ENCODE measurements around the gene BAIAP2.

BAIAP2 gene

DNA sequence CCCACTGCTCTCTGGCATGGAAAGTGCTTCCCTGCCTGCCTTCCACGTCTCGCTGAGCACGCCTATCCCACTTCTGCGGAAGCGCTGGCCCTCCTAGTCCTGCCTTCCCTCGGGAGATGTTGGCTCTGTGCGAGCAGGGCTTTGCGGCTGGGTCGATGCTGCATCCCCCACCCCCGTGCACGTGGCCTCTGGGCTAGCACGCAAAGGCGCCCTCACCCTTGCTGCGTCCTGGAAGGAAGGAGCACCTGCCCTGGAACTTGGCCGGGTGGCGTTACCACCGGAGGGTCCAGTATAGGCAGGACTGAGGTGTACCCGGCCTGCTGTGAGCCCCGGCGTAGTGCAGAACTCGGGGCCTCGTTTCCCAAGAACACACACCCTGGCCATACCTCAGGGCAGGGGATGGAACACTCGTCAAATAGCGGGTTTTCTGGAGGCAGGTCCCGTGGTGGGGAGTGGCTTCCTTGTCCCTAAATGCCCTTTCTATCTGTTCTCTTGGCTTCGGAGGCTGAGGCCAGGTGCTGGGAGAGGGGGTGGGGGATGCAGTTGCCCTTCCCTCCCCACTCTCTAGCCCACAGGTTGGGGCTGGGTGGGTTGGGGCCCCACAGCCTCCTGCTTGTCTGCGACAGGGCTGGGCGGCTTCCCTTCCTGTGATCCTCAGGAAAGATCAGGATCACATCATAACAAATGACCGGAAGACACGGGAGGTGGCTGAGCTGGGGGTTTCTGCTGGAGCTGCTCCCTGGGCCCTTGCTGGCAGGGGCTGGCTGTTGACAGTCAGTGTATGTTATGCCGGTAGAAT is 17.4 kb downstream of the BAIAP2 start:
- Histone ChIP-seq H4K20me1 (peaks cover 50% of the 10 kb centered on the region), H3K4me2 (peak overlapping the region; percentile 95), H3K27me3 (peaks cover 76% of the 10 kb centered on the region), H3K9me3 (no peaks in the 10 kb centered on the region), H3K27ac (no peak overlapping the region), H3K36me3 (no peaks in the 10 kb centered on the region), H3K4me1 (peaks cover 92% of the 10 kb centered on the region), H3K4me3 (no peak overlapping the region), H3K9ac (no peak overlapping the region)
- TF ChIP-seq Cebpa-rat (IDR thresholded peaks at IDR 0.05) = no peak

DNA sequence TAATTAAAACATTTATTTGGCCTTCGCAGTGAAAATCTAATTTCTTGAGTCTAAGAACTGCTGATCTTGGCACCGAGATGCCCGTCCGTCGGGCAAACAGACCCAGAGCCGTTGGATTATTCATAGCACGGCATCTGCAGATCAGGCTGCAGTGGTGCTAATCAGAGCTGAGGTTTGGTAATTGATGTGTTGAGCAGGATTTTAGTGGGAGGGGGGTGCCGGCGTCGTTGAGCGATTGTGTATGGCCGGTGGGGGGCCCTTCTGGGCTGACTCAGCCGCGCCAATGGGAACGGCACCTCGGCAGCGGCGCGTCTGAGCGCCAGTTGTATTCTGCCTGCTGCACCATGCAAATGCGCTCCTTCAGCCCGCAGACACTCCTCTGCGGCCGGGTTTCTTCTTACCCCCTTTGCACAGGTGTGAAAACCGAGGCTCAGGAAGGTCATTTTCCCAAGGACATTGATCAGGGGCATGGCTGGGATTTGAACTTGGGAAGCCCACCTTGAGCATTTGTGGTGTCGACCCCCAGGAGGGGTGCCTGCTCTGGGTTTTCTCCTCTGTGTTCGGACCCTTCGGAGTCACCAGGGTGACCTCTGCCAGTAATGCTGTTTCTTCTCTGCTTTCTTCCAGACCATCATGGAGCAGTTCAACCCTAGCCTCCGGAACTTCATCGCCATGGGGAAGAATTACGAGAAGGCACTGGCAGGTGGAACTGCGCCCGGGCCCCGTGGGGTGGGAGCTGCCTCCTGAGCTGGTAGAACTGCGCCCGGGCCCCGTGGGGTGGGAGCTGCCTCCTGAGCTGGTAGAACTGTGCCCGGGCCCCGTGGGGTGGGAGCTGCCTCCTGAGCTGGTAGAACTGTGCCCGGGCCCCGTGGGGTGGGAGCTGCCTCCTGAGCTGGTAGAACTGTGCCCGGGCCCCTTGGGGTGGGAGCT is 18.4 kb downstream of the BAIAP2 start:
- no peak for TF ChIP-seq Cebpa-rat (IDR thresholded peaks at IDR 0.05)
- no peaks in the 10 kb centered on the region for H3K9me3 ChIP-seq
- no peaks in the 10 kb centered on the region for H3K36me3 ChIP-seq
- peaks cover 49% of the 10 kb centered on the region for H4K20me1 ChIP-seq
- peaks cover 75% of the 10 kb centered on the region for H3K27me3 ChIP-seq
- no peak overlapping the region for H3K9ac ChIP-seq
- peaks cover 85% of the 10 kb centered on the region for H3K4me1 ChIP-seq
- H3K27ac ChIP-seq = no peak overlapping the region
- H3K4me2 ChIP-seq = peak overlapping the region; percentile 95
- H3K4me3 ChIP-seq = no peak overlapping the region

DNA sequence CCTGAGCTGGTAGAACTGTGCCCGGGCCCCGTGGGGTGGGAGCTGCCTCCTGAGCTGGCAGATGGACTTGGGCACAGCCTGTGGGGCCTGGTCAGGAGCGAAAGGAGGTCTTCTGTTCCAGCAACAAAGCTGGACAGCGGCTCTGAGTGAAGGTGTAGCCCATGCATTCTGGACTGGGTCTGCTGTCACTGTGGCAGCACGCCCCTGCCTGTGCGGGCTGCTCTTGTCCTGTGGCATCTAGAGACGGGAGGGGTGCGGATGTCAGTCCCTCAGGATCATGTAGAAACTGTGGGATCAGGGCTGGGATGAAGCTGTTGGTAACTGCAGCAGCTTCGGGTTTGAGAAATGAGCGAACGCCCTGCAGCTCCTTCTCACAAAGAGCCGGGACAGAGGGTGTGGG is 19.4 kb downstream of the BAIAP2 start:
- H3K4me1 ChIP-seq = peaks cover 75% of the 10 kb centered on the region
- no peak for TF ChIP-seq Cebpa-rat (IDR thresholded peaks at IDR 0.05)
- peak overlapping the region; percentile 63; the same call in 1 of the 2 replicates for H3K4me2 ChIP-seq
- peaks cover 75% of the 10 kb centered on the region for H3K27me3 ChIP-seq
- H3K27ac ChIP-seq = no peak overlapping the region
- H3K9ac ChIP-seq = no peak overlapping the region
- no peaks in the 10 kb centered on the region for H3K36me3 ChIP-seq
- peaks cover 39% of the 10 kb centered on the region for H4K20me1 ChIP-seq
- no peaks in the 10 kb centered on the region for H3K9me3 ChIP-seq
- no peak overlapping the region for H3K4me3 ChIP-seq

DNA sequence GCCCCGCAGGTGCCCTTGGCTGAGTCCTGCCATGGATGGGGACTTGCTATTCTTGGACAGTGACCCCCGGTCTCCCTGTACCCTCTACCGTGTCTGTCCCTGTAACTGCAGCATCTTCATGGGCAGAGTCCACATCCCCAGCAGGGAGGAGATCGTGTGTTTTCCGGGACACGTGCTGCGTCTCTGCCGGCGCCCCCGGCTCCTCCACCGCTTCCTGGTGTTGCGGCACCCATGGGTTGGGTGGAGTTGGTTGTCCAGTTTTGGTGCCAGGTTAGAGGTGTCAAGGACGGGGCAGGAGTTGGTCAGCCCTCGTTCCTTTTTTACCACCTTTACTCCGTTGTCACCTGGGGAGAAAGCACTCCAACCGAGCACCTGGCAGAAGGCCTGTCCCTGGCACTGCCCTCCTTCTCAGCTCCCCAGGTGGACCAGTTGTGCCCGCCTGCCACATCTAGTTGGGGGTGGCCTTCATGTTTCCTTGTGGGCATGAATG is 20.0 kb downstream of the BAIAP2 start:
- no peak overlapping the region for H3K9ac ChIP-seq
- peaks cover 34% of the 10 kb centered on the region for H4K20me1 ChIP-seq
- peaks cover 74% of the 10 kb centered on the region for H3K4me1 ChIP-seq
- no peak overlapping the region for H3K27ac ChIP-seq
- TF ChIP-seq Cebpa-rat (IDR thresholded peaks at IDR 0.05) = no peak
- no peaks in the 10 kb centered on the region for H3K9me3 ChIP-seq
- H3K4me3 ChIP-seq = no peak overlapping the region
- peak overlapping the region; percentile 63 for H3K4me2 ChIP-seq
- no peaks in the 10 kb centered on the region for H3K36me3 ChIP-seq
- H3K27me3 ChIP-seq = peaks cover 76% of the 10 kb centered on the region

DNA sequence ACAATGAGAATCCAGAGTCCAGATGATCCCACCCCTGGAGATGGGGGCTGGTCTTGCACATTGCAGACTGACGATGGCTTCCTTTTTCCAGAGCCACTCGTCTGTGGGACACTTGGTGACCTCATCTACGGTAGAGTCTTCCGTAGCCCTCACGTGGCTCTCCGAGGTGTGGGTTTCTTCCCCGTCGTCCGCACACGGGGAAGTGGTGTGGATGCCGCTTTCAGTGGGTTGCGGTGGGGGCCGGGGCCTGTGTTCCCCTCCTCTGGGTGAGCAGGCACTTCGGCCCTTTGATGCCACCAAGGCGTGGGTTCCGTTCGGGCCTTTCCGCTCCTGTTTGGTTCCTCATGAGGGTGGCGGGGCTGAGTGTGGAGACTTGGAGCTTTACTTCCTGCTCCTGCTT is 21.4 kb downstream of the BAIAP2 start:
- Histone ChIP-seq H3K9me3 (no peaks in the 10 kb centered on the region), H3K4me1 (peaks cover 74% of the 10 kb centered on the region), H3K9ac (no peak overlapping the region), H3K4me3 (no peak overlapping the region), H4K20me1 (peaks cover 37% of the 10 kb centered on the region; the same call in 1 of the 2 replicates), H3K36me3 (no peaks in the 10 kb centered on the region), H3K4me2 (no peak overlapping the region), H3K27me3 (peaks cover 76% of the 10 kb centered on the region), H3K27ac (no peak overlapping the region)
- no peak for TF ChIP-seq Cebpa-rat (IDR thresholded peaks at IDR 0.05)

DNA sequence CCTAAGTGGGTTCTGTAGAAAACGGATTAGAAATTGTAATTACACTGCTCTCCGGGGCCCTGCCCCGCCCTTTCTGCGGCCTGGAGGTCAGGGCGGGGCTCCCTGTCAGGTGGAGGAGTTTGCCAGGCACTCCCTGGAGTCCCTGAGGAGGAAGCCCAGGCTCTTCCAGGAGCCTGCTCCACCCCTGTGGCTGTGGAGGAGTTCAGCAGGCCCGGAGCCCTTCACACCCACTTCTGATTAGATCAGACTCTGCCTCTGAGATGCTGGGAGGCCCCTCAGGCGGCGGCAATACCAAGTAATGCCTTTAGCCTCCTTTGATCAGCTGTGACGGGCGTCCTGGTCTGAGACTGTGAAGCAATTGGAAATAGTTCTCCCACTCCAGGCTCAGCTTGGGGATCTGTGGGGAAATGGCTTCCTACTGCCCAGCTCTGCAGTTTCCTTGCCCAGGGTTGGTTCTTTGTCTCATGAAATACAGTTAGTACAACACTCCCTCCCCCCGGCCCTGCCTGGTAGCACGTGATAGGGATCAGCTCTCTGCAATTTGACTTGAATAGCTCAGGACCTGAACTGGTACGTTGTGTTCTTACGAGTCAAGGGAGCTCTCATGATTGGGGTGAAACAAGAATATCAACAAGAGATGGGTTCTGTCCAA is 22.3 kb downstream of the BAIAP2 start:
- H4K20me1 ChIP-seq = peaks cover 33% of the 10 kb centered on the region; the same call in 1 of the 2 replicates
- H3K9ac ChIP-seq = no peak overlapping the region

DNA sequence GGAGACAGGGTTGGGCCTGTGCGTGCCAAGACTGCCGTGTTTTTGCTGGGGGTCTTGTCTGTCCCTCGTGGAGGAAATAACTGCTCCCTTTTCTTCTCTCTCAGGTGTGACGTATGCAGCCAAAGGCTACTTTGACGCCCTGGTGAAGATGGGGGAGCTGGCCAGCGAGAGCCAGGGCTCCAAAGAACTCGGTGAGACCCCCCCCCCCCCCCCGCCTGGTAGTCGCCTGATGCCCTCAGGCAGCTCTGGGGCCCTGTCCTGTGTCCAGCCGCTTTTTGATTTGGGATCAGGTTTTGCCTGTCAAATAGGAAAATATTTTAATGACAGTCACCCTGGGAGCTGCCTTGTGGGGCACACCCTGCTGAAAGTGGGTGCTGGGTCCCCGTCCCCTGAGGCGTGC is 22.8 kb downstream of the BAIAP2 start:
- no peak for TF ChIP-seq Cebpa-rat (IDR thresholded peaks at IDR 0.05)
- Histone ChIP-seq H3K9me3 (no peaks in the 10 kb centered on the region), H3K36me3 (no peaks in the 10 kb centered on the region), H3K27me3 (peaks cover 79% of the 10 kb centered on the region), H3K4me3 (no peak overlapping the region), H3K4me1 (peaks cover 65% of the 10 kb centered on the region), H3K9ac (no peak overlapping the region), H4K20me1 (peaks cover 27% of the 10 kb centered on the region; the same call in 1 of the 2 replicates), H3K4me2 (0 out of 2 replicates have a peak overlapping the region, but pooled peaks have one; percentile 36), H3K27ac (no peak overlapping the region)

More for the DNA sequence above, 22.3 kb downstream of the BAIAP2 start:
- H3K27ac ChIP-seq = no peak overlapping the region
- peaks cover 76% of the 10 kb centered on the region for H3K27me3 ChIP-seq
- no peak overlapping the region for H3K4me3 ChIP-seq
- H3K36me3 ChIP-seq = no peaks in the 10 kb centered on the region
- no peak for TF ChIP-seq Cebpa-rat (IDR thresholded peaks at IDR 0.05)
- no peaks in the 10 kb centered on the region for H3K9me3 ChIP-seq
- peaks cover 71% of the 10 kb centered on the region for H3K4me1 ChIP-seq
- H3K4me2 ChIP-seq = peak overlapping the region; percentile 36

DNA sequence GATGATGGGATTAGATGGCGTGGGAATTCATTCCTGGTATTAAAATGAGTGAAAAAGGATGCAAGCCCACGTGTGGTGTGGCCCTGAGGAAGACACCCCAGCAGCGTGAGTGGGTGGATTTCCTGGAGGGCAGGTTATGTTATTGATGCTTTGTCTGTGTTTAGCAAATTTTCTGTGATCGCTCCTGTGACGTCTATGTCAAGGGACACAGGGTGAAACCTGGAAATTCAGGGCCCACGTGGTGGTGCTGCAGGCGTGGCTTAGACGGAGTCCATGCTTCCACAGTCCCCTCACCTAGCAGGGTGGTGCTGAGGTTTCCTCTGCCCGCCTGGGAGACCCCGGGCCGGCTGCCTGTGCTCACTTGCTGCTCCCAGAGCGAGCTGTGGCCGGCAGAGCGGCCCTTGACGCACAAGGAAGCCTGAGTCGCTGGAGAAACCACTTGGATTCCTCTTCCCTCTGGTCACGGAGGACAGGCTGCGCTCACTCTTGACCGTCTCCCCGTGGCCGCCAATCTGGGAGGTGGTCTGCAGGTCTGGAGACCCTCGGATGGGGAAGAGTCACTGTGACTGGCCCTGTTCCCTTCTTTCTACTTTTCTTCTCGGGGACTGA is 23.4 kb downstream of the BAIAP2 start:
- H3K36me3 ChIP-seq = no peaks in the 10 kb centered on the region
- H3K27me3 ChIP-seq = peaks cover 78% of the 10 kb centered on the region
- H3K4me3 ChIP-seq = no peak overlapping the region
- H3K9ac ChIP-seq = no peak overlapping the region
- peaks cover 65% of the 10 kb centered on the region for H3K4me1 ChIP-seq
- peaks cover 21% of the 10 kb centered on the region; the same call in 1 of the 2 replicates for H4K20me1 ChIP-seq
- H3K9me3 ChIP-seq = no peaks in the 10 kb centered on the region
- no peak overlapping the region for H3K4me2 ChIP-seq
- no peak for TF ChIP-seq Cebpa-rat (IDR thresholded peaks at IDR 0.05)
- no peak overlapping the region for H3K27ac ChIP-seq

DNA sequence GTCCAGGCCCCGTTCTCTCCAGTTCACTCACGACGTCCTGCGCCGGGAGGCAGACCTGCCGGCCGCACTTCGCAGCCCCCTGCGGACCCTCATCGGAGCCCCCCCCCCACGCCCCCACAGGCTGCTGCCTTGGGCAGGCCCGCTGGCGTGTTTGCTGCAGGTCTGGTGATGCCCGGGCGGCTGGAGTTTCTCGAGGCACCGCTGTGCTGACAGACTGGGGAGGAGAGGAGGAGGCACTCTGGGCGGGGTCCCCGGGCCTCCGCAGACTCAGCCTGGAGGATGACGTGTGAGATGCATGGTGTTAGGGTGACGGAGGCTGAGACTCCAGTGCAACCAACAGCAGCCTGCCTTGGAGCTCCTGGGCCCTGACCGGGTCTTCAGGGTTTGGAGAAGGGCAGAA is 24.1 kb downstream of the BAIAP2 start:
- Histone ChIP-seq H3K36me3 (no peaks in the 10 kb centered on the region), H3K4me1 (peaks cover 69% of the 10 kb centered on the region), H3K9ac (no peak overlapping the region)

More for the DNA sequence above, 24.1 kb downstream of the BAIAP2 start:
- Histone ChIP-seq H3K4me3 (no peak overlapping the region), H3K9me3 (no peaks in the 10 kb centered on the region), H3K27ac (no peak overlapping the region), H3K27me3 (peaks cover 82% of the 10 kb centered on the region), H4K20me1 (peaks cover 24% of the 10 kb centered on the region; the same call in 1 of the 2 replicates), H3K4me2 (no peak overlapping the region)
- no peak for TF ChIP-seq Cebpa-rat (IDR thresholded peaks at IDR 0.05)
